GM12892 (cell line): ENCODE results near the gene PHLDB2.

Source experiments
- DNase-seq: peaks from one replicate; pipeline ENCODE4 v3.0.0; 2011; ENCODE audit not compliant: insufficient read length
- FAIRE-seq: peaks from 2 replicates; lab custom pipeline; 2011; peaks lifted over from hg19 to GRCh38; lab: Jason Lieb, UNC
- POLR2A ChIP-seq: IDR thresholded peaks from 2 replicates; pipeline ENCODE4 v1.6.1; 2011; ENCODE audit warnings: low read depth, low read length, control low read depth
- POLR2AphosphoS5 ChIP-seq: IDR thresholded peaks from 2 replicates; pipeline ENCODE4 v1.6.1; 2011; ENCODE audit warnings: low read depth, low read length, control low read depth
- TAF1 ChIP-seq: IDR thresholded peaks from 2 replicates; pipeline ENCODE4 v1.6.1; 2011; ENCODE audit warnings: low read depth, mild to moderate bottlenecking, control low read depth, low read length, borderline replicate concordance

Gene PHLDB2

GRCh38 chr3:111867889-111868426 lies 8.9 kb downstream of the PHLDB2 start:
- no peak for TF ChIP-seq POLR2AphosphoS5
- no peak for TF ChIP-seq TAF1
- no peak for TF ChIP-seq POLR2A
- FAIRE-seq (no peak), DNase-seq (no peak)

- FAIRE-seq = no peak
- no peak for TF ChIP-seq POLR2A
- no peak for TF ChIP-seq POLR2AphosphoS5
- TF ChIP-seq TAF1 = no peak
- no peak for DNase-seq
Observed at GRCh38 chr3:111870620-111871019, 11.6 kb downstream of the PHLDB2 start.

- DNase-seq = no peak
- no peak for FAIRE-seq
- TF ChIP-seq POLR2AphosphoS5 (no peak), POLR2A (no peak), TAF1 (no peak)
Observed at GRCh38 chr3:111871809-111872623, 13.0 kb downstream of the PHLDB2 start.

GRCh38 chr3:111872979-111873378 lies 13.9 kb downstream of the PHLDB2 start:
- FAIRE-seq (no peak), DNase-seq (no peak)
- TF ChIP-seq POLR2AphosphoS5 (no peak), TAF1 (no peak), POLR2A (no peak)

GRCh38 chr3:111874177-111874820 lies 15.2 kb downstream of the PHLDB2 start:
- no peak for TF ChIP-seq TAF1
- DNase-seq (no peak), FAIRE-seq (no peak)

GRCh38 chr3:111881480-111881879 lies 22.4 kb downstream of the PHLDB2 start:
- DNase-seq (no peak), FAIRE-seq (no peak)
- TF ChIP-seq POLR2AphosphoS5 = no peak
- no peak for TF ChIP-seq TAF1
- no peak for TF ChIP-seq POLR2A

- FAIRE-seq = no peak
- no peak for DNase-seq
- TF ChIP-seq POLR2AphosphoS5 (no peak), TAF1 (no peak), POLR2A (no peak)
Observed at GRCh38 chr3:111882194-111882593, 23.1 kb downstream of the PHLDB2 start.

- FAIRE-seq (no peak), DNase-seq (no peak)
- no peak for TF ChIP-seq POLR2A
- no peak for TF ChIP-seq POLR2AphosphoS5
- TF ChIP-seq TAF1 = no peak
Observed at GRCh38 chr3:111882799-111883198, 23.7 kb downstream of the PHLDB2 start.

GRCh38 chr3:111884411-111885018 lies 25.4 kb downstream of the PHLDB2 start:
- DNase-seq (no peak), FAIRE-seq (no peak)
- TF ChIP-seq POLR2AphosphoS5 (no peak), TAF1 (no peak), POLR2A (no peak)

- FAIRE-seq (no peak), DNase-seq (no peak)
- no peak for TF ChIP-seq POLR2AphosphoS5
Observed at GRCh38 chr3:111885578-111885977, 26.5 kb downstream of the PHLDB2 start.

GRCh38 chr3:111890051-111890580 lies 31.1 kb downstream of the PHLDB2 start:
- FAIRE-seq (no peak), DNase-seq (no peak)
- no peak for TF ChIP-seq TAF1
- TF ChIP-seq POLR2AphosphoS5 = no peak
- no peak for TF ChIP-seq POLR2A

- FAIRE-seq (no peak), DNase-seq (no peak)
- no peak for TF ChIP-seq POLR2AphosphoS5
- no peak for TF ChIP-seq TAF1
- TF ChIP-seq POLR2A = no peak
Observed at GRCh38 chr3:111892070-111892469, 33.0 kb downstream of the PHLDB2 start.
